GM23338 (cell line): ENCODE results near the gene KIF3B. TPM values are rescaled to one million over a fixed set of nuclear protein-coding genes. Genes with fewer than 3 reads are reported as not detected.

Experiments used
- ATAC-seq: fragments of 200-7000 bp; cut with Tn5 transposase; 3 replicates; pipeline ENCODE4 v1.9.1; 2020
- DNase-seq: peaks from one replicate; pipeline ENCODE4 v3.0.0-alpha.2; 2015; ENCODE audit warnings: low spot score
- H2AFZ ChIP-seq: fragments of 200-600 bp; sonication (generic); 2 replicates; pipeline ENCODE4 v1.8.0; 2016; ENCODE audit warnings: antibody characterized with exemption, mild to moderate bottlenecking, moderate library complexity
- H3F3A ChIP-seq: fragments of 200-600 bp; sonication (generic); replicated peaks from 2 replicates; pipeline ENCODE4 v1.8.0; 2017; ENCODE audit warnings: antibody characterized with exemption, mixed run types, low read depth
- H3K27ac ChIP-seq: fragments of 200-600 bp; sonication (generic); 2 replicates; pipeline ENCODE4 v1.6.1; 2016; ENCODE audit warnings: low read depth
- H3K27me3 ChIP-seq: fragments of 200-600 bp; sonication (generic); 2 replicates; pipeline ENCODE4 v1.8.0; 2016; ENCODE audit warnings: mild to moderate bottlenecking, mixed run types, moderate library complexity; ENCODE audit not compliant: insufficient read depth
- H3K36me3 ChIP-seq: fragments of 200-600 bp; sonication (generic); 2 replicates; pipeline ENCODE4 v1.8.0; 2016; ENCODE audit warnings: mild to moderate bottlenecking; ENCODE audit not compliant: insufficient read depth
- H3K4me1 ChIP-seq: fragments of 200-600 bp; sonication (generic); 2 replicates; pipeline ENCODE4 v1.8.0; 2016; ENCODE audit warnings: mild to moderate bottlenecking, moderate library complexity; ENCODE audit not compliant: insufficient read depth
- H3K4me2 ChIP-seq: fragments of 200-600 bp; sonication (generic); 2 replicates; pipeline ENCODE4 v1.7.1; 2017; ENCODE audit warnings: mixed run types
- H3K4me3 ChIP-seq: fragments of 200-600 bp; sonication (generic); 2 replicates; pipeline ENCODE4 v1.6.1; 2016; ENCODE audit warnings: mixed run types
- H3K79me2 ChIP-seq: fragments of 200-600 bp; sonication (generic); replicated peaks from 2 replicates; pipeline ENCODE4 v1.8.0; 2017; ENCODE audit warnings: mild to moderate bottlenecking; ENCODE audit not compliant: insufficient read depth
- H3K9me2 ChIP-seq: fragments of 200-600 bp; sonication (generic); 2 replicates; pipeline ENCODE4 v1.8.0; 2017; ENCODE audit not compliant: insufficient read depth
- H4K20me1 ChIP-seq: fragments of 200-600 bp; sonication (generic); replicated peaks from 2 replicates; pipeline ENCODE4 v1.8.0; 2017; ENCODE audit warnings: mild to moderate bottlenecking; ENCODE audit not compliant: insufficient read depth
- H3K27ac Mint-ChIP-seq: 2 replicates; pipeline ENCODE4 v1.8.0; 2020; ENCODE audit warnings: inconsistent platforms, mild to moderate bottlenecking, moderate library complexity, mixed read lengths
- H3K27me3 Mint-ChIP-seq: 3 replicates; pipeline ENCODE4 v1.8.0; 2022; ENCODE audit warnings: low read depth, mild to moderate bottlenecking, moderate library complexity, mixed read lengths, inconsistent platforms; ENCODE audit not compliant: insufficient read depth, poor library complexity
- H3K36me3 Mint-ChIP-seq: 3 replicates; pipeline ENCODE4 v1.8.0; 2021; ENCODE audit warnings: low read depth, mild to moderate bottlenecking, inconsistent platforms, moderate library complexity, mixed read lengths
- H3K4me1 Mint-ChIP-seq: 3 replicates; pipeline ENCODE4 v1.8.0; 2020; ENCODE audit warnings: mild to moderate bottlenecking, inconsistent platforms, mixed read lengths
- H3K4me3 Mint-ChIP-seq: 3 replicates; pipeline ENCODE4 v1.8.0; 2021; ENCODE audit warnings: moderate library complexity, mild to moderate bottlenecking, inconsistent platforms, mixed read lengths
- H3K9me3 Mint-ChIP-seq: 3 replicates; pipeline ENCODE4 v1.8.0; 2020; ENCODE audit warnings: moderate library complexity, mild to moderate bottlenecking, inconsistent platforms, mixed read lengths
- JUNB ChIP-seq: IDR thresholded peaks from one replicate; pipeline ENCODE4 v1.6.1; 2016; ENCODE audit warnings: antibody characterized with exemption; ENCODE audit not compliant: unreplicated experiment
- NANOG ChIP-seq: IDR thresholded peaks from 2 replicates; pipeline ENCODE4 v1.6.1; 2016; ENCODE audit warnings: antibody characterized with exemption, borderline replicate concordance
- STAT1 ChIP-seq: IDR thresholded peaks from one replicate; pipeline ENCODE4 v1.6.1; 2016; ENCODE audit warnings: antibody characterized with exemption; ENCODE audit not compliant: unreplicated experiment
- ZNF114 ChIP-seq: fragments of 250-450 bp; sonication (Bioruptor Pico); IDR thresholded peaks from 2 replicates; pipeline ENCODE4 v1.5.0; 2020; ENCODE audit warnings: mild to moderate bottlenecking, moderate library complexity
- ZNF331 ChIP-seq: fragments of 250-450 bp; sonication (Bioruptor Pico); IDR thresholded peaks from 2 replicates; pipeline ENCODE4 v1.5.0; 2020; ENCODE audit warnings: low read depth, mild to moderate bottlenecking, moderate library complexity
- polyA plus RNA-seq: library from polyadenylated mRNA; unstranded; fragments of >200 nt; fragmentation: Nextera tagmentation; extraction: Ambion mirVana; gene quantifications from 2 replicates; pipeline ENCODE4 v1.2.1, GENCODE V29; 2016
- total RNA-seq: library from RNA; depleted of rRNA; stranded (reverse); fragments of >200 nt; shearing (Covaris generic); gene quantifications from 2 replicates; pipeline ENCODE4 v1.2.3, GENCODE V29; 2014
- TF ChIP-seq, protein P1 (sequence below), 2 experiments: fragments of 200-600 bp in 1 of 2; sonication (generic) in 1 of 2; conservative IDR thresholded peaks; 2 replicates each; pipeline versions ENCODE4 v1.5.1 to v1.6.1; 2016 to 2017; ENCODE audit warnings: antibody characterized with exemption in 2 of 2, low read depth in 2 of 2, mild to moderate bottlenecking in 2 of 2, moderate library complexity in 1 of 2
- TF ChIP-seq, protein P2 (sequence below): fragments of 250-450 bp; sonication (Bioruptor Pico); IDR thresholded peaks from 2 replicates; pipeline ENCODE4 v1.5.0; 2020; ENCODE audit warnings: mild to moderate bottlenecking, moderate library complexity

The KIF3B gene
- total and polyA plus RNA-seq, 2 experiments from 2014 or later, result 6.1 to 22.8 TPM

DNA sequence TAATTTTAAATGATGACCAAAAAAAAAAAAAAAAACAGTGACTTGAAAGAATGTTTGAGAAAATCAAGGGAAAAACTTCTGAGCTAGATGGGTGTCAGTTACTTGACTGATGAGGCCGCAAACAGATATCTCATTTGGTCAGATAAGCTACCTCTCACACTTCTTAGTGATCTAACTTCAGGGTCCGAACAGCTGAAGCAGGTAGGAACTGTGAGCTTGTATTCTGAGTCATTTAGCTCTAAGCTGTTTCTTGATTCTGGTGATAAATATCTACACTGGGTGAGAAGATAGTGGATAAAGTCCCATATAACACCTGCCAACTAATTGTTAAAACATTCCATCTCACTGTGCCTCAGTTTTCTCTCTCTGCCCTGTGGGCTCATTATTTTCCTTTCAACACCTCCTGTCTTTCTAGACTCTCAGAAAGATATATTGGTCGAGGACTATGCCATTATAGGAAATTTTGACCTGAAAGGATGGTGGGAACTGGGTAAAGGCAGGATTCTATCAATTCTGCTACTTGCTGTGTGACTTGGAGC is 7.7 kb downstream of the KIF3B start:
- DNase-seq (no peak), ATAC-seq (no peak)
- no peaks in the 10 kb centered on the region for H3K36me3 Mint-ChIP-seq
- Histone ChIP-seq H3F3A (no peaks in the 10 kb centered on the region; the same call in 1 of the 2 replicates), H3K27ac (no peak overlapping the region), H3K36me3 (no peaks in the 10 kb centered on the region), H2AFZ (no peak overlapping the region), H4K20me1 (peaks cover 41% of the 10 kb centered on the region), H3K4me2 (no peak overlapping the region), H3K4me1 (no peaks in the 10 kb centered on the region), H3K4me3 (no peak overlapping the region), H3K79me2 (peaks cover 30% of the 10 kb centered on the region), H3K27me3 (no peaks in the 10 kb centered on the region), H3K9me2 (no peaks in the 10 kb centered on the region)
- H3K4me3 Mint-ChIP-seq, result no peak overlapping the region
- H3K4me1 Mint-ChIP-seq, result no peaks in the 10 kb centered on the region
- TF ChIP-seq NANOG, result no peak
- TF ChIP-seq STAT1, result no peak
- no peaks in the 10 kb centered on the region for H3K27me3 Mint-ChIP-seq
- no peaks in the 10 kb centered on the region for H3K9me3 Mint-ChIP-seq
- H3K27ac Mint-ChIP-seq, result peak overlapping the region; percentile 37; the same call in 1 of the 2 replicates

DNA sequence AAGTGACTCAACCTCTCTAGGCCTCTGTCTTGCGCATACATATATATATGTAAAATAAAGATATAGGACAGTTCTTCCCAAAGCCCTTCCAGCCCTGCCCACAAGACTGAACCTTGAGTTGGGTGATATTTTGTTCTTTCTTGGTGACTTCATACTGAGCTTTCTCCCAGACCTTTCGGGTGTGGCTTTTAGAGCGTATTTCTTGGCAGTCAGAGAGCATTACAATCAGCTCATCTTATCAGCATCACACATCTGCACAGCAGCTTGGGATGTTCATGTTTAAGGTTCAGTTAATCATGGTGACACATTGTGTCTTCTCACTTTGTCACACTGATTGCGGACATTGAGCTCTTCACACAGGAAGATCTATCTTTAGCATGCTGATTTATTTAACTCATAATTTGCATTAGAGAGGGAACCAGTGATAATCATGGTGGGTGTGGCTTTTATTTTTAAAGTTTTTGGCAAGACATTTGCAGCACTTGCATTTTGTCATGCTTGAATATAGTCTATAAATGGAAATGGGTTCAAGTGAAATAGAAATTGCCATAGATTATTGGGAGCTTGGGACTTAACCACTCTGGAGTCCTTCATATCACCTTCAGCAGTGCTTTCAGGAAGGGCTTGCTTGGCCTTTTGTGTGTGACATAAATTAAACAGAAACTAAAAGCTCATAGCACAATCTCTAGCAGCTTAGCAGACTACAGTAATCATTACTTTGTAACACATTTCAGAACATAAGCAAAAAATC is 8.3 kb downstream of the KIF3B start:
- no peak overlapping the region for H3K4me3 ChIP-seq
- Mint-ChIP-seq H3K27ac (no peak overlapping the region), H3K27me3 (no peaks in the 10 kb centered on the region), H3K9me3 (no peaks in the 10 kb centered on the region), H3K36me3 (no peaks in the 10 kb centered on the region), H3K4me3 (no peak overlapping the region), H3K4me1 (no peaks in the 10 kb centered on the region)
- H3K36me3 ChIP-seq, result no peaks in the 10 kb centered on the region
- no peak overlapping the region for H3K4me2 ChIP-seq
- H4K20me1 ChIP-seq, result peaks cover 45% of the 10 kb centered on the region
- H3K79me2 ChIP-seq, result peaks cover 29% of the 10 kb centered on the region
- no peaks in the 10 kb centered on the region; the same call in 1 of the 2 replicates for H3F3A ChIP-seq
- DNase-seq, result no peak
- H3K4me1 ChIP-seq, result no peaks in the 10 kb centered on the region
- H2AFZ ChIP-seq, result no peak overlapping the region
- TF ChIP-seq ZNF331, result no peak
- TF ChIP-seq STAT1, result no peak
- TF ChIP-seq ZNF114 (CRISPR knock-in tag), result no peak
- no peak for TF ChIP-seq JUNB
- H3K9me2 ChIP-seq, result no peaks in the 10 kb centered on the region
- H3K27ac ChIP-seq, result no peak overlapping the region
- H3K27me3 ChIP-seq, result no peaks in the 10 kb centered on the region
- ATAC-seq, result no peak

DNA sequence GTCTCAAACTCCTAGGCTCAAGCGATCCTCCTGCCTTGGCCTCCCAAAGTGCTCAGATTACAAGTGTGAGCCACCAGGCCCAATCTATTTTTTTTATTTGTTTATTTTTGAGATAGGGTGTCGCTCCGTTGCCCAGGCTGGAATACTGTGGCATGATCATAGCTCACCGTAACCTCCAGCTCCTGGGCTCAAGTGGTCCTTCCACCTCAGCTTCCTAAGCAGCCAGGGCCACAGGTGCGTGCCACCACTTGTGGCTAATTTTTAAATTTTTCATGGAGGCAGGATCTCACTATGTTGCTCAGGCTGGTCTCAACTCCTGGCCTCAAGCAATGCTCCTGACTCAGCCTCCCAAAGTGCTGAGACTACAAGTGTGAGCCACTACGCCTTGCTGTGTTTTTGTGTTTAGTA is 9.8 kb downstream of the KIF3B start:
- Mint-ChIP-seq H3K27me3 (no peaks in the 10 kb centered on the region), H3K4me1 (no peaks in the 10 kb centered on the region), H3K4me3 (no peak overlapping the region), H3K36me3 (no peaks in the 10 kb centered on the region), H3K9me3 (no peaks in the 10 kb centered on the region), H3K27ac (no peak overlapping the region)
- Histone ChIP-seq H3K79me2 (peaks cover 20% of the 10 kb centered on the region), H3K27me3 (no peaks in the 10 kb centered on the region), H3K4me2 (no peak overlapping the region), H3K9me2 (no peaks in the 10 kb centered on the region), H2AFZ (no peak overlapping the region), H3K36me3 (no peaks in the 10 kb centered on the region), H4K20me1 (peaks cover 42% of the 10 kb centered on the region), H3K4me3 (no peak overlapping the region), H3F3A (no peaks in the 10 kb centered on the region; the same call in 1 of the 2 replicates), H3K27ac (no peak overlapping the region), H3K4me1 (no peaks in the 10 kb centered on the region)
- TF ChIP-seq, protein P1, sequence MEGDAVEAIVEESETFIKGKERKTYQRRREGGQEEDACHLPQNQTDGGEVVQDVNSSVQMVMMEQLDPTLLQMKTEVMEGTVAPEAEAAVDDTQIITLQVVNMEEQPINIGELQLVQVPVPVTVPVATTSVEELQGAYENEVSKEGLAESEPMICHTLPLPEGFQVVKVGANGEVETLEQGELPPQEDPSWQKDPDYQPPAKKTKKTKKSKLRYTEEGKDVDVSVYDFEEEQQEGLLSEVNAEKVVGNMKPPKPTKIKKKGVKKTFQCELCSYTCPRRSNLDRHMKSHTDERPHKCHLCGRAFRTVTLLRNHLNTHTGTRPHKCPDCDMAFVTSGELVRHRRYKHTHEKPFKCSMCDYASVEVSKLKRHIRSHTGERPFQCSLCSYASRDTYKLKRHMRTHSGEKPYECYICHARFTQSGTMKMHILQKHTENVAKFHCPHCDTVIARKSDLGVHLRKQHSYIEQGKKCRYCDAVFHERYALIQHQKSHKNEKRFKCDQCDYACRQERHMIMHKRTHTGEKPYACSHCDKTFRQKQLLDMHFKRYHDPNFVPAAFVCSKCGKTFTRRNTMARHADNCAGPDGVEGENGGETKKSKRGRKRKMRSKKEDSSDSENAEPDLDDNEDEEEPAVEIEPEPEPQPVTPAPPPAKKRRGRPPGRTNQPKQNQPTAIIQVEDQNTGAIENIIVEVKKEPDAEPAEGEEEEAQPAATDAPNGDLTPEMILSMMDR (conservative IDR thresholded peaks at IDR 0.05; ENCODE audit: low read depth in 2 of 2), result no peak
- TF ChIP-seq ZNF331 (no peak), STAT1 (no peak)
- TF ChIP-seq, protein P2, sequence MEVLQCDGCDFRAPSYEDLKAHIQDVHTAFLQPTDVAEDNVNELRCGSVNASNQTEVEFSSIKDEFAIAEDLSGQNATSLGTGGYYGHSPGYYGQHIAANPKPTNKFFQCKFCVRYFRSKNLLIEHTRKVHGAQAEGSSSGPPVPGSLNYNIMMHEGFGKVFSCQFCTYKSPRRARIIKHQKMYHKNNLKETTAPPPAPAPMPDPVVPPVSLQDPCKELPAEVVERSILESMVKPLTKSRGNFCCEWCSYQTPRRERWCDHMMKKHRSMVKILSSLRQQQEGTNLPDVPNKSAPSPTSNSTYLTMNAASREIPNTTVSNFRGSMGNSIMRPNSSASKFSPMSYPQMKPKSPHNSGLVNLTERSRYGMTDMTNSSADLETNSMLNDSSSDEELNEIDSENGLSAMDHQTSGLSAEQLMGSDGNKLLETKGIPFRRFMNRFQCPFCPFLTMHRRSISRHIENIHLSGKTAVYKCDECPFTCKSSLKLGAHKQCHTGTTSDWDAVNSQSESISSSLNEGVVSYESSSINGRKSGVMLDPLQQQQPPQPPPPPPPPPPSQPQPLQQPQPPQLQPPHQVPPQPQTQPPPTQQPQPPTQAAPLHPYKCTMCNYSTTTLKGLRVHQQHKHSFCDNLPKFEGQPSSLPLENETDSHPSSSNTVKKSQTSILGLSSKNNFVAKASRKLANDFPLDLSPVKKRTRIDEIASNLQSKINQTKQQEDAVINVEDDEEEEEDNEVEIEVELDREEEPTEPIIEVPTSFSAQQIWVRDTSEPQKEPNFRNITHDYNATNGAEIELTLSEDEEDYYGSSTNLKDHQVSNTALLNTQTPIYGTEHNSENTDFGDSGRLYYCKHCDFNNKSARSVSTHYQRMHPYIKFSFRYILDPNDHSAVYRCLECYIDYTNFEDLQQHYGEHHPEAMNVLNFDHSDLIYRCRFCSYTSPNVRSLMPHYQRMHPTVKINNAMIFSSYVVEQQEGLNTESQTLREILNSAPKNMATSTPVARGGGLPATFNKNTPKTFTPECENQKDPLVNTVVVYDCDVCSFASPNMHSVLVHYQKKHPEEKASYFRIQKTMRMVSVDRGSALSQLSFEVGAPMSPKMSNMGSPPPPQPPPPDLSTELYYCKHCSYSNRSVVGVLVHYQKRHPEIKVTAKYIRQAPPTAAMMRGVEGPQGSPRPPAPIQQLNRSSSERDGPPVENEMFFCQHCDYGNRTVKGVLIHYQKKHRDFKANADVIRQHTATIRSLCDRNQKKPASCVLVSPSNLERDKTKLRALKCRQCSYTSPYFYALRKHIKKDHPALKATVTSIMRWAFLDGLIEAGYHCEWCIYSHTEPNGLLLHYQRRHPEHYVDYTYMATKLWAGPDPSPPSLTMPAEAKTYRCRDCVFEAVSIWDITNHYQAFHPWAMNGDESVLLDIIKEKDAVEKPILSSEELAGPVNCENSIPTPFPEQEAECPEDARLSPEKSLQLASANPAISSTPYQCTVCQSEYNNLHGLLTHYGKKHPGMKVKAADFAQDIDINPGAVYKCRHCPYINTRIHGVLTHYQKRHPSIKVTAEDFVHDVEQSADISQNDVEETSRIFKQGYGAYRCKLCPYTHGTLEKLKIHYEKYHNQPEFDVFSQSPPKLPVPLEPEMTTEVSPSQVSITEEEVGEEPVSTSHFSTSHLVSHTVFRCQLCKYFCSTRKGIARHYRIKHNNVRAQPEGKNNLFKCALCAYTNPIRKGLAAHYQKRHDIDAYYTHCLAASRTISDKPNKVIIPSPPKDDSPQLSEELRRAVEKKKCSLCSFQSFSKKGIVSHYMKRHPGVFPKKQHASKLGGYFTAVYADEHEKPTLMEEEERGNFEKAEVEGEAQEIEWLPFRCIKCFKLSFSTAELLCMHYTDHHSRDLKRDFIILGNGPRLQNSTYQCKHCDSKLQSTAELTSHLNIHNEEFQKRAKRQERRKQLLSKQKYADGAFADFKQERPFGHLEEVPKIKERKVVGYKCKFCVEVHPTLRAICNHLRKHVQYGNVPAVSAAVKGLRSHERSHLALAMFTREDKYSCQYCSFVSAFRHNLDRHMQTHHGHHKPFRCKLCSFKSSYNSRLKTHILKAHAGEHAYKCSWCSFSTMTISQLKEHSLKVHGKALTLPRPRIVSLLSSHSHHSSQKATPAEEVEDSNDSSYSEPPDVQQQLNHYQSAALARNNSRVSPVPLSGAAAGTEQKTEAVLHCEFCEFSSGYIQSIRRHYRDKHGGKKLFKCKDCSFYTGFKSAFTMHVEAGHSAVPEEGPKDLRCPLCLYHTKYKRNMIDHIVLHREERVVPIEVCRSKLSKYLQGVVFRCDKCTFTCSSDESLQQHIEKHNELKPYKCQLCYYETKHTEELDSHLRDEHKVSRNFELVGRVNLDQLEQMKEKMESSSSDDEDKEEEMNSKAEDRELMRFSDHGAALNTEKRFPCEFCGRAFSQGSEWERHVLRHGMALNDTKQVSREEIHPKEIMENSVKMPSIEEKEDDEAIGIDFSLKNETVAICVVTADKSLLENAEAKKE (CRISPR knock-in tag), result no peak
- no peak for ATAC-seq
- no peak for DNase-seq
